ENCODE results near the gene ESD.

ESD gene

DNA sequence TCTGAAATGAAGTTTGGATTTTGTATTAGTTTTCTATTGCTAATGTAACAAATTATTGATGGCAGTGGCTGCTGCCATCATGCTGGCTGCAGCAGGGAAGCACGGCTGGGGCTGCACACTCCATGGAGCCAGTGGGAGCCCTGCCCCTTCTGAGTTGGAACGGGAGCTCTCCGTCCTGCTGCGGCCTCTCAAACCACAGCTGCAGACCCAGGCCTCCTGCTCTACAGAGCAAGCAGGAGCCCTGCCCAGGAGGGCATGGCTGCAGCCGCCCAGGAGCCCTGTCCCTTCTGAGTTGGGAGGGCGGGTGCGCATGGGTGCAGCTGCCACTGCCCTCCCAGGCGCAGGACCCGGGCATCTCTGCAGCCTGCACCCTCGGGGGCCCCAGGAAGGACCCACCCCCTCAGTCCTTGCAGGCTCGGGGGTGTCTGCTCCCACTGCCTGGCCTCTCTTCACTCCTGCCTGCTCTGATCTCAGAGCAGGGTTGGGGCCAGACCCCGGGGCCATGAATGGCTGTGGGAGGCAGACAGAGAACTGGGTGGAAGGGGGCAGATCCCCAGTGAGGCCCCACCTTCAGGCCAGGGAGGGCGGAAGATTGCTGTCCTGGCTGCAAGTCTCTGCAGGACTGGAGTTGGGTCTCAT is 21.0 kb upstream of the ESD start:
- Histone ChIP-seq H3K4me3 (ENCODE audit: insufficient read depth, low read length, poor library complexity, severe bottlenecking) (no peak overlapping the region), H2AFZ (ENCODE audit: low read depth, low read length, severe bottlenecking) (no peak overlapping the region), H4K20me1 (ENCODE audit: low read depth, low read length) (no peaks in the 10 kb centered on the region), H3K36me3 (ENCODE audit: low read length) (no peaks in the 10 kb centered on the region), H3K27me3 (ENCODE audit: low read length) (no peaks in the 10 kb centered on the region), H3K9ac (ENCODE audit: low read length) (no peak overlapping the region), H3K9me3 (ENCODE audit: insufficient read depth, low read length) (0 out of 2 replicates have a peak, but pooled peaks cover under 1% of the 10 kb centered on the region), H3K27ac (ENCODE audit: low read depth, low read length) (no peak overlapping the region), H3K4me2 (ENCODE audit: low read depth, low read length, poor library complexity, severe bottlenecking) (no peak overlapping the region), H3K79me2 (ENCODE audit: insufficient read depth, low read length) (no peaks in the 10 kb centered on the region), H3K9me2 (replicated peaks; ENCODE audit: insufficient read depth, low read length) (no peaks in the 10 kb centered on the region), H3F3A (ENCODE audit: insufficient read depth) (no peaks in the 10 kb centered on the region)
- no peak for TF ChIP-seq EZH2phosphoT487 (conservative IDR thresholded peaks at IDR 0.05; ENCODE audit: low read length)

GRCh38 chr13:46817095-46817494 is 20.1 kb upstream of the ESD start:
- Histone ChIP-seq H4K20me1 (ENCODE audit: low read depth, low read length) (no peaks in the 10 kb centered on the region), H3K4me2 (ENCODE audit: low read depth, low read length, poor library complexity, severe bottlenecking) (no peak overlapping the region), H2AFZ (ENCODE audit: low read depth, low read length, severe bottlenecking) (no peak overlapping the region), H3K9me2 (replicated peaks; ENCODE audit: insufficient read depth, low read length) (no peaks in the 10 kb centered on the region), H3F3A (ENCODE audit: insufficient read depth) (no peaks in the 10 kb centered on the region), H3K36me3 (ENCODE audit: low read length) (no peaks in the 10 kb centered on the region), H3K4me3 (ENCODE audit: insufficient read depth, low read length, poor library complexity, severe bottlenecking) (no peak overlapping the region), H3K27ac (ENCODE audit: low read depth, low read length) (no peak overlapping the region), H3K27me3 (ENCODE audit: low read length) (no peaks in the 10 kb centered on the region), H3K9me3 (ENCODE audit: insufficient read depth, low read length) (peaks cover 9% of the 10 kb centered on the region; the same call in 1 of the 2 replicates), H3K9ac (ENCODE audit: low read length) (no peak overlapping the region), H3K79me2 (ENCODE audit: insufficient read depth, low read length) (no peaks in the 10 kb centered on the region)
- TF ChIP-seq EZH2phosphoT487 (conservative IDR thresholded peaks at IDR 0.05; ENCODE audit: low read length) (no peak), CTCF (IDR thresholded peaks at IDR 0.05; ENCODE audit: insufficient read depth, low read length, poor library complexity, severe bottlenecking) (no peak)

- Histone ChIP-seq H3K27me3 (ENCODE audit: low read length) (no peaks in the 10 kb centered on the region), H3F3A (ENCODE audit: insufficient read depth) (no peaks in the 10 kb centered on the region), H3K9me2 (replicated peaks; ENCODE audit: insufficient read depth, low read length) (no peaks in the 10 kb centered on the region), H3K36me3 (ENCODE audit: low read length) (no peaks in the 10 kb centered on the region), H2AFZ (ENCODE audit: low read depth, low read length, severe bottlenecking) (no peak overlapping the region), H3K9me3 (ENCODE audit: insufficient read depth, low read length) (peaks cover 14% of the 10 kb centered on the region; the same call in 1 of the 2 replicates), H3K79me2 (ENCODE audit: insufficient read depth, low read length) (no peaks in the 10 kb centered on the region), H3K4me3 (ENCODE audit: insufficient read depth, low read length, poor library complexity, severe bottlenecking) (no peak overlapping the region), H3K4me2 (ENCODE audit: low read depth, low read length, poor library complexity, severe bottlenecking) (no peak overlapping the region), H3K9ac (ENCODE audit: low read length) (no peak overlapping the region), H3K27ac (ENCODE audit: low read depth, low read length) (no peak overlapping the region), H4K20me1 (ENCODE audit: low read depth, low read length) (no peaks in the 10 kb centered on the region)
- no peak for TF ChIP-seq EZH2phosphoT487 (conservative IDR thresholded peaks at IDR 0.05; ENCODE audit: low read length)
- no peak for TF ChIP-seq CTCF (IDR thresholded peaks at IDR 0.05; ENCODE audit: insufficient read depth, low read length, poor library complexity, severe bottlenecking)
Measured at GRCh38 chr13:46816371-46816770, 19.4 kb upstream of the ESD start.

- Histone ChIP-seq H3K9me2 (replicated peaks; ENCODE audit: insufficient read depth, low read length) (no peaks in the 10 kb centered on the region), H2AFZ (ENCODE audit: low read depth, low read length, severe bottlenecking) (no peak overlapping the region), H3K27ac (ENCODE audit: low read depth, low read length) (no peak overlapping the region), H3K9me3 (ENCODE audit: insufficient read depth, low read length) (peaks cover 14% of the 10 kb centered on the region; the same call in 1 of the 2 replicates), H3K79me2 (ENCODE audit: insufficient read depth, low read length) (no peaks in the 10 kb centered on the region), H3F3A (ENCODE audit: insufficient read depth) (no peaks in the 10 kb centered on the region), H3K36me3 (ENCODE audit: low read length) (no peaks in the 10 kb centered on the region), H3K9ac (ENCODE audit: low read length) (no peak overlapping the region), H4K20me1 (ENCODE audit: low read depth, low read length) (no peaks in the 10 kb centered on the region), H3K4me2 (ENCODE audit: low read depth, low read length, poor library complexity, severe bottlenecking) (no peak overlapping the region), H3K27me3 (ENCODE audit: low read length) (no peaks in the 10 kb centered on the region), H3K4me3 (ENCODE audit: insufficient read depth, low read length, poor library complexity, severe bottlenecking) (no peak overlapping the region)
- TF ChIP-seq EZH2phosphoT487 (conservative IDR thresholded peaks at IDR 0.05; ENCODE audit: low read length) (no peak), CTCF (IDR thresholded peaks at IDR 0.05; ENCODE audit: insufficient read depth, low read length, poor library complexity, severe bottlenecking) (no peak)
Measured at GRCh38 chr13:46812301-46812797, 15.4 kb upstream of the ESD start.

Measured in SU-DHL-6 (cell line).